HG03103 (cell line): ENCODE data around the gene RCN2.
"Not testable (repeated sequence)": the region's sequence is repeated elsewhere in the genome, so short reads cannot be mapped to it uniquely, and the experiment has no call there.

Experiments
- ATAC-seq: cut with Tn5 transposase; IDR thresholded peaks from one replicate; pipeline ENCODE4 v1.9.1; 2021; ENCODE audit warnings: low read depth; ENCODE audit not compliant: unreplicated experiment

RCN2 gene

DNA sequence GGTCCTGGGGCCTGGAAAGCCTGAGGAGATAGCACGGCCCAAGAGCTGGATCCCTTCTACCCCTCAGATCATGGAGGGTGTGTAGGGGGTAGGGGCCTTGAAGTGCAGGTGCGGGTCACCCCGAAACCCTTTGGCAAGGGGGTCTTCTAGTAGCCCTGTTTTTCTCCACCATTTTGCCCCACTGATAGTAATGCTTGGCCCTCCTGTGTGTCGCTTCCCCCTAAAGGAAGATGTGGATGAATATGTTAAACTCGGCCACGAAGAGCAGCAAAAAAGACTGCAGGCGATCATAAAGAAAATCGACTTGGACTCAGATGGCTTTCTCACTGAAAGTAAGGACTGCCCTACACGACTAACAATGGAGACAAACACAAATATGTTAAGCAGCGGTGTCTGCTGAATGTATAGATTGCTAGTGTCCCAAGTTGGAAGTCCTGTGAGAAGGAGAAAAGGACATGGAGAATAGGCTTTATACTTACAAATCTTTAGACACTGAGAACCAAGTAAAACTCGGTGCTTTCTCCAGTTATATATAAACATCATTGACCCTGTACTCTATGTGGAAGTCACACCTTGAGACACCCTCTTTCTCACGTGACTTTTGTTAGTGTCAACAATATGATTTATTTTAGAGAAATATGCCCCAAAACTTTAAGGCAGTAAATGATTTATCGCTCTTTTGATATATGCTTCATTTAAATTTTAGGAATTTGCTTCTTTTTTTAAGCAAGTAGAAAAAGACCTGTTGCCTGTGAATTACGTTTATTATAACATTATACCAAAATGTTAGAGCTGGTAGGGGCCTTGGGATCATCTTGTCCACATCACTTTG is 802 bp downstream of the RCN2 start:
- no peak for ATAC-seq

GRCh38 chr15:76935620-76936019 is 4.1 kb downstream of the RCN2 start:
- no peak for ATAC-seq

DNA sequence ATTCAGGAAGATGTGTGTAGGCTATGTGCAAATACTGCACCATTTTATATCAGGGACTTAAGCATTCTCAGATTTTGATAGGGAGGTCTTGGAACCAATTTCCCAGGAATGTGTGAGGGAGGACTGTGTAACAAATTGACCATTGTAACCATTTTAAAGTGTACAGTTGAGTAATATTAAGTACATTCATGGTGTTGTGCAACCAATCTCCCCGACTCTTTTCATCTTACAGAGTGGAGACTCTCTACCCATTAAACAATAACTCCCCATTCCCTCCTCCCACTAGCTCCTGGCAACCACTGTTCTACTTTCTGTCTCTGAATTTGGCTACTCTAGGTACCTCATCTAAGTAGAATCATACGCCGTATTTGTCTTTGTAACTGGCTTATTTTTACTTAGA is 5.1 kb downstream of the RCN2 start:
- ATAC-seq = no peak

- no peak for ATAC-seq
These were observed 7.2 kb downstream of the RCN2 start for GRCh38 chr15:76938752-76939151.

- no peak for ATAC-seq
These were observed 8.2 kb downstream of the RCN2 start for GRCh38 chr15:76939715-76940114.

- no peak for ATAC-seq
These were observed 10.1 kb downstream of the RCN2 start for GRCh38 chr15:76941636-76942035.

GRCh38 chr15:76942331-76942730 is 10.8 kb downstream of the RCN2 start:
- ATAC-seq = no peak

- no peak for ATAC-seq
These were observed 14.0 kb downstream of the RCN2 start for GRCh38 chr15:76945494-76946093.

GRCh38 chr15:76947454-76947853 is 15.9 kb downstream of the RCN2 start:
- ATAC-seq = no peak

- ATAC-seq = no peak
These were observed 19.7 kb downstream of the RCN2 start for GRCh38 chr15:76951220-76951619.

DNA sequence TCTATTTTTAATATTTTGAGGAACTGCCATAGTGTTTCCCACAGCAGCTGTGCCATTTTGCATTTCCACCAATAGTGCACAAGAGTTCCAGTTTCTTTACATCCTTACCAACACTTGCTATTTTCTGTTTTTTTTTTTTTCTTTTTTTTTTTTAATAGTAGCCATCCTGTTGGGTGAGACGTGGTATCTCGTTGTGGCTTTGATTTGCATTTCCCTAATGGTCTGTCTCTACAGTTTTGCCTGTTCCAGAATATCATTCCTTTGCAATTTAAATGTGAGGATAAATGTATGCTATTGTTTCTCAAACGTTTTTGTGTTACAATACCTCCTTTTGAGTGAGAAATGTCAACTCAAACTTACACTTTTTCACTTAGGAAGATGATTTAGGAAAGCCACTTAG is 22.4 kb downstream of the RCN2 start:
- no peak for ATAC-seq

DNA sequence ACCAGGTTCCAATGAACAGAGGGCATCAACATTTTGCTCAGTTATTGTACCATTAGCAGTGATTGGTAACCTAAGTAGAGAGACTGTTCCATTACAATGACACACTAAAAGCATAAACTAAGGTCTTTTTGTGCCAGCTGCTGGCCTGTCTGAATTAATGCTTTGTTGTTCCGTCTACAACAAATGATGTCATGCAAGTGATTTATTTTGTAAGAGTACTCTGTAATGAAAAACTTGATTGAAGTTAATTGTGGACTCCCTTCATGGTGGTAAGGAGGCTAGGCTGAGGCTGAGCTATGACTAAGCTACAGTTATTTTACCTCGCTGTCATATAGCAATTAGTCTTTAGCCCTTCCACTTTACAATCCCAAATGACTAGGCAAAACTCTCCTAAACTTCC is 23.2 kb downstream of the RCN2 start:
- no peak for ATAC-seq

- no peak for ATAC-seq
These were observed 29.9 kb downstream of the RCN2 start for GRCh38 chr15:76961268-76962011.

DNA sequence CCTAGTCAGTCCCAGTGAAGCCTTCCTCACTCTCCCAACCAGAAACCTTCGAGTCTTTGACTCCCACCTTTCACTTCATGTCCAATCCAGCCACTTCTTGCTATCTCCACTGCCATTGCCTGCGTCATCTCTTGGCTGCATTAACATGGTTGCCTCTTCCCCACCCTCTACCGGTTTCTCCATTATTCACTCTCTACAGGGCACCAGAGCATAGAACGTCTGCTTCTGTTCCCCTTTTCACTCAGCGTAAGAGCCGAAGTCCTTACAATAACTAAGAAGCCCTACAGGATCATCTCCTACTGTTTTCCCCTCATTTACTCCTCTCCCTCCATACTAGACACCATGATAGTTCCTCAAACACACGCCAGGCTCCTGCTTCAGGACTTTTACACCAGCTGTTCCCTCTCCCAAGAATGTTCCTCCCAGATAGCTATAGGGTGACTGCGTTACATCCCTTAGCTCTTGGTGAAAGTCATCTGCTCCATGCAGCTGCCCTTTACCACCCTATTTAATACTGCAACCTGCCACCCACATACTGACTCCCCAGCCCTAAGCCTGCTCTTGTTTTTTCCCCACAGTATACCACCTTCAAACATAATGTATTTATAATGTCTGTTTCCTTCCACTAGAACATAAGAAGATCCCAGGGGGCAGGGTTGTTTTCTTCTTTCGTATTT is 30.9 kb downstream of the RCN2 start:
- no peak for ATAC-seq

GRCh38 chr15:76963596-76963995 is 32.0 kb downstream of the RCN2 start:
- ATAC-seq = no peak

- ATAC-seq = no peak
These were observed 32.6 kb downstream of the RCN2 start for GRCh38 chr15:76964157-76964556.

DNA sequence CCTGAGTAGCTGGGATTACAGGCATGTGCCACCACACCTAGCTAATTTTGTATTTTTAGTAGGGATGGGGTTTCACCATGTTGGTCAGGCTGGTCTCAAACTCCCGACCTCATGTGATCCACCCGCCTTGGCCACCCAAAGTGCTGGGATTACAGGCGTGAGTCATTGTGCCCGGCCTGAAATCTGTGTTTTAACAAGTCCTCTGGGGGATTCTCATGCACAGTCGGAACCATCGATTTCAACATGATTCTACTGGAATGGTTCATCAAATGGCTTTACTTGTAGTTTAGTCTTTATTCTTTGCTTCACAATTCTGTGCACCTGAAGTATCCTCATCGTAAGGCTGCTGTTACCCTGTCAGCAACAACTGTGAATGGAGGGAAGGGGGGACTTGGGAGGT is 34.5 kb downstream of the RCN2 start:
- not testable (repeated sequence) for ATAC-seq

DNA sequence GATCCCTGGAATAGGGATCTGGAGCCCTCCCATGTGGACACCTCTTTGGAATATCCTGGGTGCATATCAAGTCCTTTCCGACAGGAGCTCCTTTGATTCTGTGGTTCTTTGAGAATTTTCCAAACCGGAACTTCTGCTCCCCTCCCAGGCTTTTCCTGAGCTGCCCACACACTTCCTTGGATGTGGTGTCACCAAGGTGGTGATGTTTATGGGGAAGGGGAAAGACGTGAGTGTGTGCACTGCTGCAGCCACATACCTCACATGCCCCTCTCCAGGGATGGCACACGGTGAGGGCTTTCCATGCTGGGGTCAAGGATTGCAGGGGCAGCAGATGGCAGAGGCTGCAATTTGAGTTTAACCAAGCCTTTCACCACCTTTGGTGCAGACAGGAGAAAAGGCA is 35.5 kb downstream of the RCN2 start:
- no peak for ATAC-seq

DNA sequence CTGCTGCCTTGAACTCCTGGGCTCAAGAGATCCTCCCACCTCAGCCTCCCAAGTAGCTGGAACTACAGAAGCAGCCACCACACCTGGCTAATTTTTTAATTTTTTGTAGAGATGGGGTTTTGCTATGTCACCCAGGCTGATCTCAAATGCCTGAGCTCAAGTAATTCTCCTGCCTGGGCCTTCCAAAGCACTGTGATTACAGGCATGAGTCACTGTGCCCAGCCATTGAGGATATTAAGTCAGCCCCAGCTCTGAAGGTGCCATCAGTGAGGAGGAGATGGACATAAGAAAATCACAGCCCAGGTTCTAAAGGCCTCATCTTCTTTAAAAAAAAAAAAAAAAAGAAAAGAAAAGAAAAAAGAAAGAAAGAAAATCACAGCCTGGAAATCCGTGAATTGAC is 36.8 kb downstream of the RCN2 start:
- no peak for ATAC-seq

DNA sequence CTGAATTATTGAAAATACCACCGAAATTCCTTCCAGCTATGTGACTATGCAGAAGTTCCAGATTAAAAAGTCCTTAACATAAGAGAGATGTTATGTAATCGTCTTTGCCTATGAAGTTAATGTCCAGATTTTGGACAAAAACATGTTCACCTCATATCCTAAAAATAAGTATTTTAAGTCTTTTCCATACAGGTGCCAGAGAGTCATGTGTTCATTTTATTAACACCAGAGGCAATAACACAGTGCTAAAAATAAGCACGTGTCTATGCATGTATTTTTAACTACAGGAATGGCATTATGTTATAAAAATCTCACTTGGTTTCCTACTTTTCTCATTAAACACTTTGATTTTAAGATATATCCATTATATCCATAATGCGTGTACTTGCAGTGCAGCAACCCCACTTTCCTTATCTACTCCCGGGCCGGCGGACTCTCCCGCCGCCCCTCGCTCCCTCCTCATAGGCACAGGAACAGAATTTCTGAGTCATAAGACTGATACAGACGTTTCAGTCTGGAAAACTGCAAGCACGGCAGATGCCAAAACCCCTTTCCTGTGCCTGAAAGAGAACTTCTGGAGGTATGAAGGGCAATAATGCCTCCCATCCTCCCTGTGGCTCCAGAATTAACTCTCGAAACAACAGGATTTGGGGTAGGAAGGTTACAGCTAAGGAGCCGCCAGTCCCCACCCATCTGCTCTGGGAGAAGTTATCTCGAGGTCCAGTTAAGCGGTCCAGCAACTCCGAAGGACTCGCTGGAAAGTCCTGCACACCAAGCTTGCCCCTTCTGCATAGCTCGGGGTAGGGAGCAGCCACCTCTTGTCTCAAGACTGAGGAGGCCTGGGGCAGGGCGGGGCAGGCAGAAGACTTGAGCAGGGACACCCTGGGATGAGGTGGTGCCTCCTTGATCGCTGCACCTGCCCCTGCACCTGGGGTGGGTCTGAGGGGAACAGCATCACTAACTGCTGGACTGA is 41.1 kb downstream of the RCN2 start:
- ATAC-seq = no peak
